CD4-positive, alpha-beta T cell treated with Interleukin-17A for 1 hour (primary cell): Measurements from ENCODE around the gene PTBP1.

Source experiments
- DNase-seq: peaks from one replicate; pipeline ENCODE4 v3.0.0-alpha.2; 2020

The PTBP1 gene

GRCh38 chr19:772730-773436, 24.4 kb upstream of the PTBP1 start:
- no peak for DNase-seq

- no peak for DNase-seq
These were observed 20.7 kb upstream of the PTBP1 start for GRCh38 chr19:776549-776948.

GRCh38 chr19:778910-779653, 18.2 kb upstream of the PTBP1 start:
- no peak for DNase-seq

GRCh38 chr19:780935-781334, 16.3 kb upstream of the PTBP1 start:
- DNase-seq: no peak

- no peak for DNase-seq
These were observed 15.5 kb upstream of the PTBP1 start for GRCh38 chr19:781800-782184.

GRCh38 chr19:782185-782877, 14.9 kb upstream of the PTBP1 start:
- no peak for DNase-seq

- DNase-seq: no peak
These were observed 14.2 kb upstream of the PTBP1 start for GRCh38 chr19:782878-783668.

GRCh38 chr19:784541-784940, 12.7 kb upstream of the PTBP1 start:
- no peak for DNase-seq

- DNase-seq: no peak
These were observed 9.7 kb upstream of the PTBP1 start for GRCh38 chr19:787536-787935.

GRCh38 chr19:788686-788982, 8.6 kb upstream of the PTBP1 start:
- no peak for DNase-seq

GRCh38 chr19:788983-789700, 8.1 kb upstream of the PTBP1 start:
- DNase-seq: no peak

GRCh38 chr19:789701-790060, 7.6 kb upstream of the PTBP1 start:
- no peak for DNase-seq

GRCh38 chr19:791007-791566, 6.2 kb upstream of the PTBP1 start:
- no peak for DNase-seq

GRCh38 chr19:791567-792305, 5.5 kb upstream of the PTBP1 start:
- DNase-seq: no peak

GRCh38 chr19:792306-792885, 4.9 kb upstream of the PTBP1 start:
- no peak for DNase-seq

- DNase-seq: no peak
These were observed 3.4 kb upstream of the PTBP1 start for GRCh38 chr19:793806-794205.

GRCh38 chr19:795073-795611, 2.1 kb upstream of the PTBP1 start:
- DNase-seq: no peak

- DNase-seq: no peak
These were observed 1.3 kb upstream of the PTBP1 start for GRCh38 chr19:795691-796581.

GRCh38 chr19:797528-798414, 519 bp downstream of the PTBP1 start:
- peak; percentile 90 for DNase-seq
